Measurements from ENCODE around the gene DLEC1.
A peak's percentile ranks its signal among the peaks of the same experiment; 100 is the strongest.

DLEC1 gene

DNA sequence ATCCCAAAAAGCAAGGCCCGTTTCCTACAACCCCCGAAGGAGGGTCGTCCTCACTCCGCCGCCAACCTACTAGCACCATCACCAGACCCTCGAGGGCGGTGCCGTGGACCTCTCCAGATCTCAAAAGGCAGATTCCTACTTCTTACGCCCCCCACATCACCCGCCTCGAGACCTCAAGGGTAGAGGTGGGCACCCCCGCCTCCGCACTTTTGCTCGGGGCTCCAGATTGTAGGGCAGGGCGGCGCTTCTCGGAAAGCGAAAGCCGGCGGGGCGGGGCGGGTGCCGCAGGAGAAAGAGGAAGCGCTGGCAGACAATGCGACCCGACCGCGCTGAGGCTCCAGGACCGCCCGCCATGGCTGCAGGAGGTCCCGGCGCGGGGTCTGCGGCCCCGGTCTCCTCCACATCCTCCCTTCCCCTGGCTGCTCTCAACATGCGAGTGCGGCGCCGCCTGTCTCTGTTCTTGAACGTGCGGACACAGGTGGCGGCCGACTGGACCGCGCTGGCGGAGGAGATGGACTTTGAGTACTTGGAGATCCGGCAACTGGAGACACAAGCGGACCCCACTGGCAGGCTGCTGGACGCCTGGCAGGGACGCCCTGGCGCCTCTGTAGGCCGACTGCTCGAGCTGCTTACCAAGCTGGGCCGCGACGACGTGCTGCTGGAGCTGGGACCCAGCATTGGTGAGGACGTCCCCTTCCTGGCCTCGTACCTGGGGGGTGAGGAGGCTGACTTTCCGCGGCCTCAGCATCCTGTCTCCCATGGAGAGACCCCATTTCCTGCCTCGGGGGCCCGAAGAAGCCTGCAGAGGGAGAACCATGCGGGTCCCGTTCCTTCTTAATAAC, 99.6 kb downstream of the DLEC1 start, which contains the start of gene MYD88:
MYD88 (plus strand) TSS at position 313 of the 842 bp plus-strand sequence; CDS start at position 353, 40 bp downstream.
- H3K36me3 Mint-ChIP-seq (ENCODE audit: low read depth), result peaks cover 28% of the 10 kb centered on the region
- ATAC-seq, result peak; percentile 60
- peak within 1 kb of the TSS; percentile 97 for H3K27ac Mint-ChIP-seq
- peaks cover 57% of the 10 kb centered on the region for H3K4me1 Mint-ChIP-seq
- no peaks in the 10 kb centered on the region for H3K9me3 Mint-ChIP-seq
- no peaks in the 10 kb centered on the region for H3K27me3 Mint-ChIP-seq
- peak; percentile 90 for DNase-seq
- peak within 1 kb of the TSS; percentile 94 for H3K4me3 Mint-ChIP-seq

DNA sequence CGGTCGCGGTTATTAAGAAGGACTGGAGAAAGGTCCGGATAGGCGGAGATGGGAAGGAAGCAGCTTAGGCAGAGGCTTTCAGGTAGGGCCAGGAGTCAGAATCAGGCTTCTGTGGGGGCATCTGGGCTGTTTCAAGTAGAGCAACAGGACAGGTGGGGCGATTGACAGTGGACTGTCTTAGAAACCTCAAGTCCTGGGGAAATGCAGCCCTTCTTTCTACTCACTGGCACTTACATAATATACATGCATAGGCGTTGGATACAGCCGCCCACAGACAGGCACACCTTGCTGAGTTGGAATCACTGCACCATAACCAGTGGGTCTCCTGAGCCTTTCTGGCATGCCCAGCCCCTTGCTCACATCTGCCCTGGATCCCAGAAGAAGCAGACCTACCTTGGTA, 100.2 kb downstream of the DLEC1 start:
- H3K27me3 Mint-ChIP-seq, result no peaks in the 10 kb centered on the region
- DNase-seq, result no peak
- peaks cover 26% of the 10 kb centered on the region for H3K36me3 Mint-ChIP-seq (ENCODE audit: low read depth)
- no peaks in the 10 kb centered on the region for H3K9me3 Mint-ChIP-seq
- ATAC-seq, result no peak
- peak overlapping the region; percentile 94 for H3K4me3 Mint-ChIP-seq
- H3K4me1 Mint-ChIP-seq, result peaks cover 61% of the 10 kb centered on the region
- peak overlapping the region; percentile 97 for H3K27ac Mint-ChIP-seq

DNA sequence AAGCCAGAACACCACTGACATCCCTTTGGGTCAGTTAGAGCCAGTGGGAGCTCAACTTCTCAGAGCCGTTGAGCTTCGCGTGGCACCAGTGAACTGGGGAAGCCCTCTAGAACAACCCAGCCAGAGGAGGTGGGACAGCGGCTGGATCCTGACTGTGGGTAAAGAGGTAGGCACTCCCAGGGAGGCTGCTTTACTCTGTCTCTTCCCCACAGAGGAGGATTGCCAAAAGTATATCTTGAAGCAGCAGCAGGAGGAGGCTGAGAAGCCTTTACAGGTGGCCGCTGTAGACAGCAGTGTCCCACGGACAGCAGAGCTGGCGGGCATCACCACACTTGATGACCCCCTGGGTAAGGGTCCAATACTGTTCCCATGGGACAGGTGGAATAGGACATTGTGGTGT, 100.6 kb downstream of the DLEC1 start:
- peak overlapping the region; percentile 97 for H3K27ac Mint-ChIP-seq

DNA sequence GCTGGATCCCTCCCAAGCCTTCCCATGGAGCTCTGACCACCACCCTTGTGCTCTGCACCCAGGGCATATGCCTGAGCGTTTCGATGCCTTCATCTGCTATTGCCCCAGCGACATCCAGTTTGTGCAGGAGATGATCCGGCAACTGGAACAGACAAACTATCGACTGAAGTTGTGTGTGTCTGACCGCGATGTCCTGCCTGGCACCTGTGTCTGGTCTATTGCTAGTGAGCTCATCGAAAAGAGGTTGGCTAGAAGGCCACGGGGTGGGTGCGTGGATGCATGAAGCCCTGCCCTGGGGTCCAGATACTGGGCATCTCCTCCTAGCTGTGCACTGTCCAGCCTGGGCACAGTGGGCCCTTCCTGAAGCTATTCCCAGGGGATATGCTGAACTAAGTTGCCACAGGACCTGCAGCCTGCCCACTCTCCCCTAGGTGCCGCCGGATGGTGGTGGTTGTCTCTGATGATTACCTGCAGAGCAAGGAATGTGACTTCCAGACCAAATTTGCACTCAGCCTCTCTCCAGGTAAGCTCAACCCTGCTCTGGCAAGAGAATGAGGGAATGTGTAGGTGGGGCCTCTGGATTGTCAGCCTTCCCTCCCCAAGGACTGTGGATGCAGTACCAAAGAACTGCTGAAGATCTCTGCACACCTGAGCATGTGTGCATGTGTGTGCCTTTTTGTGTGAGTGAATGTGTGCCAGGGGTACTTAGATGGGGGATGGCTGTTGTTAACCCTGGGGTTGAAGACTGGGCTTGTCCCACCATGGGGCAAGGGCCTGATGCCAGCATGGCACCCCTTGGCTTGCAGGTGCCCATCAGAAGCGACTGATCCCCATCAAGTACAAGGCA, 101.5 kb downstream of the DLEC1 start:
- H3K27me3 Mint-ChIP-seq, result no peaks in the 10 kb centered on the region
- no peaks in the 10 kb centered on the region for H3K9me3 Mint-ChIP-seq
- ATAC-seq (no peak), DNase-seq (peak; percentile 4)
- peak overlapping the region; percentile 8 for H3K4me3 Mint-ChIP-seq
- peaks cover 20% of the 10 kb centered on the region for H3K36me3 Mint-ChIP-seq (ENCODE audit: low read depth)
- peaks cover 51% of the 10 kb centered on the region for H3K4me1 Mint-ChIP-seq
- no peak overlapping the region for H3K27ac Mint-ChIP-seq

More for the DNA sequence above, 100.6 kb downstream of the DLEC1 start:
- peak overlapping the region; percentile 94 for H3K4me3 Mint-ChIP-seq
- no peaks in the 10 kb centered on the region for H3K27me3 Mint-ChIP-seq
- DNase-seq (peak; percentile 2), ATAC-seq (no peak)
- H3K9me3 Mint-ChIP-seq, result no peaks in the 10 kb centered on the region
- H3K36me3 Mint-ChIP-seq (ENCODE audit: low read depth), result peaks cover 25% of the 10 kb centered on the region
- peaks cover 58% of the 10 kb centered on the region for H3K4me1 Mint-ChIP-seq

DNA sequence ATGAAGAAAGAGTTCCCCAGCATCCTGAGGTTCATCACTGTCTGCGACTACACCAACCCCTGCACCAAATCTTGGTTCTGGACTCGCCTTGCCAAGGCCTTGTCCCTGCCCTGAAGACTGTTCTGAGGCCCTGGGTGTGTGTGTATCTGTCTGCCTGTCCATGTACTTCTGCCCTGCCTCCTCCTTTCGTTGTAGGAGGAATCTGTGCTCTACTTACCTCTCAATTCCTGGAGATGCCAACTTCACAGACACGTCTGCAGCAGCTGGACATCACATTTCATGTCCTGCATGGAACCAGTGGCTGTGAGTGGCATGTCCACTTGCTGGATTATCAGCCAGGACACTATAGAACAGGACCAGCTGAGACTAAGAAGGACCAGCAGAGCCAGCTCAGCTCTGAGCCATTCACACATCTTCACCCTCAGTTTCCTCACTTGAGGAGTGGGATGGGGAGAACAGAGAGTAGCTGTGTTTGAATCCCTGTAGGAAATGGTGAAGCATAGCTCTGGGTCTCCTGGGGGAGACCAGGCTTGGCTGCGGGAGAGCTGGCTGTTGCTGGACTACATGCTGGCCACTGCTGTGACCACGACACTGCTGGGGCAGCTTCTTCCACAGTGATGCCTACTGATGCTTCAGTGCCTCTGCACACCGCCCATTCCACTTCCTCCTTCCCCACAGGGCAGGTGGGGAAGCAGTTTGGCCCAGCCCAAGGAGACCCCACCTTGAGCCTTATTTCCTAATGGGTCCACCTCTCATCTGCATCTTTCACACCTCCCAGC, 102.4 kb downstream of the DLEC1 start:
- Mint-ChIP-seq H3K4me1 (peaks cover 43% of the 10 kb centered on the region), H3K9me3 (peaks cover 3% of the 10 kb centered on the region), H3K36me3 (ENCODE audit: low read depth) (peaks cover 17% of the 10 kb centered on the region), H3K4me3 (no peak overlapping the region), H3K27ac (no peak overlapping the region), H3K27me3 (no peaks in the 10 kb centered on the region)
- DNase-seq, result no peak
- ATAC-seq, result no peak

DNA sequence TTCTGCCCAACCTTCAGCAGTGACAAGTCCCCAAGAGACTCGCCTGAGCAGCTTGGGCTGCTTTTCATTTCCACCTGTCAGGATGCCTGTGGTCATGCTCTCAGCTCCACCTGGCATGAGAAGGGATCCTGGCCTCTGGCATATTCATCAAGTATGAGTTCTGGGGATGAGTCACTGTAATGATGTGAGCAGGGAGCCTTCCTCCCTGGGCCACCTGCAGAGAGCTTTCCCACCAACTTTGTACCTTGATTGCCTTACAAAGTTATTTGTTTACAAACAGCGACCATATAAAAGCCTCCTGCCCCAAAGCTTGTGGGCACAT, 102.9 kb downstream of the DLEC1 start:
- Mint-ChIP-seq H3K4me1 (peaks cover 43% of the 10 kb centered on the region), H3K27ac (no peak overlapping the region), H3K27me3 (no peaks in the 10 kb centered on the region), H3K9me3 (peaks cover 9% of the 10 kb centered on the region), H3K36me3 (ENCODE audit: low read depth) (peaks cover 17% of the 10 kb centered on the region), H3K4me3 (no peak overlapping the region)
- ATAC-seq (no peak), DNase-seq (no peak)

DNA sequence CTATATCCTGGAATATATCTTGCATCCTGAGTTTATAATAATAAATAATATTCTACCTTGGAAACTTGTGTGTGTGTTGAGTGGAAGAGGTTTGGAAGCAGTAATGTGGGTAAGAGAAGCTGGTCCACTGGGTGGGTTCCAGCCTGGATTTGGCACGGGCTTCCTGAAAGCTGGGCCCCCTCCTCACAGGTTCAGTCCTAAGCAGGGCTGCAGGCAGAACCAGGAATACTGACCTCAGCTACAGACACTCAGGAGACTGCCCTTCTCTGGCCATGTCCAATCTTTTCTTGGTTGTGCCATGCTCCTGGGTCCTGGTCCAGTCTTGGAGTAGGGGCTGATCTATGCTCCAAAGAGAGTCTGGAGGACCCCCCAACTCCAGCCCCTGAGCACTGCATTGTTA, 104.0 kb downstream of the DLEC1 start:
- DNase-seq (peak; percentile 1), ATAC-seq (no peak)
- Mint-ChIP-seq H3K4me1 (peaks cover 38% of the 10 kb centered on the region), H3K36me3 (ENCODE audit: low read depth) (peaks cover 17% of the 10 kb centered on the region), H3K27me3 (no peaks in the 10 kb centered on the region), H3K4me3 (no peak overlapping the region), H3K27ac (no peak overlapping the region), H3K9me3 (peaks cover 19% of the 10 kb centered on the region)

DNA sequence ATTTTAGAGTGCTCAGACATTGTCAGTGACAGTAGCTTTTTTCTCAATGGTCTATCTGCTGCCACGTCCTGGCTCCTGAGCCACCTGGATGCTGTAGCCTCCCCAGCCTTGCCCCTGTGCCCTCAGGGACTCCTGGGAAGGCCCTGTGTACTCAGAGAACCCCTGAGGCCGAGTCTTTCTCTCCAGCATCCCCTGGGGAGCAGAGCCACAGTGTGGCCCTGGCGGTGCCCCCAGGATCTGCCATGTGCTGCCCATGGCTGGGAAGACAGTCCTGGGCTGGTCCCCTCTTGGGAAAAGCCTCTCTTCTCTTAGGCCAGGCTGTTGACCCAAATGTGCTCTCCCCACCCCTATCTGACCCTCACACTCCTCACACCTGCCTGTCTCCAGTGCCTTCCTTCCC, 104.5 kb downstream of the DLEC1 start:
- no peak overlapping the region for H3K4me3 Mint-ChIP-seq
- peaks cover 19% of the 10 kb centered on the region for H3K9me3 Mint-ChIP-seq
- no peak overlapping the region for H3K27ac Mint-ChIP-seq
- H3K4me1 Mint-ChIP-seq, result peaks cover 38% of the 10 kb centered on the region
- ATAC-seq (no peak), DNase-seq (no peak)
- H3K36me3 Mint-ChIP-seq (ENCODE audit: low read depth), result peaks cover 17% of the 10 kb centered on the region
- no peaks in the 10 kb centered on the region for H3K27me3 Mint-ChIP-seq

DNA sequence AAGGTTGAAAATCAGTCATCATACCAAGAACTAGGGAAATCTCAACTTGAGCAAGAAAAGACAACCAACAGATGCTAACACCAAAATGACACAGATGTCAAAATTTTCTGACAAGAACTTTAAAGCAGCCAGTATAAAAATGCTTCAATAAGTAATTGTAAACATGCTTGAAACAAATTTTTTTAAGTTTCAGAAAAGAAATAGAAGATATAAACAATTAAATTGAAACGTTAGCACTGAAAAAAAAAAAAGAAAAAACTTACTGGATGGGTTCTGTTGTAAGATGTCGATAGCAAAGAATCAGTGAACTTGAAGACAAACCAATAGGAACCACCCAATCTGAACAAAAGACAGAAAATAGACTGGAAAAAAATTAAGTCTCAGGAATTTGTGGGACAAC, 107.5 kb downstream of the DLEC1 start:
- peaks cover 39% of the 10 kb centered on the region for H3K4me1 Mint-ChIP-seq
- no peak overlapping the region for H3K27ac Mint-ChIP-seq
- peaks cover 19% of the 10 kb centered on the region for H3K9me3 Mint-ChIP-seq
- peaks cover 7% of the 10 kb centered on the region for H3K36me3 Mint-ChIP-seq (ENCODE audit: low read depth)
- ATAC-seq (no peak), DNase-seq (no peak)
- no peak overlapping the region for H3K4me3 Mint-ChIP-seq
- no peaks in the 10 kb centered on the region for H3K27me3 Mint-ChIP-seq

DNA sequence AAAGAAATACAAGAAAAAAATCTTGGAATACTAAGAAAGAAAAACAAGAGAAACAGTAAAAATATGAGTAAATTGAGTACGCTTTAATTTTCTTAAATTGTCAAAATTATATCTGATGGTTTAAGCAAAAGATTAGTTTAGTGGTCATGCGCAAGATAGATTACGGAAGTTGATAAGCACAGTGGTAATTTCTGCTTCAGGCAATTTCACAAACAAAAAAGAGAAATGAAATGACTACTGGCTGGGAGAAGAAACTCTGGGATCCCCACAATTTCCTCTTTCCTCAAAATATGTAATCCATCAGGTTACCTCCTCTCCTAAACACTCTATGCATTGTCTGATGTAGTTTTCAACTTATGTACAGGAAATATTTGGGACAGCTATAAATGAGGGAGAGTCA, 108.4 kb downstream of the DLEC1 start:
- Mint-ChIP-seq H3K27me3 (no peaks in the 10 kb centered on the region), H3K27ac (no peak overlapping the region), H3K36me3 (ENCODE audit: low read depth) (no peaks in the 10 kb centered on the region), H3K9me3 (peaks cover 19% of the 10 kb centered on the region), H3K4me3 (no peak overlapping the region), H3K4me1 (peaks cover 44% of the 10 kb centered on the region)
- ATAC-seq (no peak), DNase-seq (no peak)

DNA sequence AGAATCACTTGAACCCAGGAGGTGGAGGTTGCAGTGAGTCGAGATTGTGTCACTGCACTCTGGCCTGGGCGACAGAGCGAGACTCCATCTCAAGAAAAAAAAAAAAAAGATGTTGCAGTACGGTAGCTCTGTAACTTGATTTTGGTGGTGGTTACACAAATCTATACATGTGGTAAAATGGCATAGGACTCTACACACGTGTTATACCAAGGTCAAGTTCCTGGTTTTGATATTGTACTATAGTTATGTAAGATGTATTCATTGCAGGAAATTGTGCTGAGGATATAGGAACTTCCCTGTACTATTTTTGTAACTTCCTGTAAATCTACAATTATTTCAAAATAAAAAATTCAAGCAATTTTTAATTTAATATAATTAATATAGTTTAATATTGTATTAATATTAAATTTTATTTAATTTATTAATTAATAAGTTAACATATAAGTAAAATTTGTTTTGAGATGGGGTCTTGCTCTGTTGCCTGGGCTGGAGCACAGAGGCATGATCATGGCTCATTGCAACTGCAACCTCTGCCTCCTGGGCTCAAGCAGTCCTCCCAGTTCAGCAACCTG, 109.4 kb downstream of the DLEC1 start:
- Mint-ChIP-seq H3K4me1 (peaks cover 53% of the 10 kb centered on the region), H3K4me3 (no peak overlapping the region), H3K9me3 (peaks cover 19% of the 10 kb centered on the region), H3K27me3 (no peaks in the 10 kb centered on the region), H3K36me3 (ENCODE audit: low read depth) (no peaks in the 10 kb centered on the region), H3K27ac (no peak overlapping the region)
- DNase-seq (no peak), ATAC-seq (no peak)

DNA sequence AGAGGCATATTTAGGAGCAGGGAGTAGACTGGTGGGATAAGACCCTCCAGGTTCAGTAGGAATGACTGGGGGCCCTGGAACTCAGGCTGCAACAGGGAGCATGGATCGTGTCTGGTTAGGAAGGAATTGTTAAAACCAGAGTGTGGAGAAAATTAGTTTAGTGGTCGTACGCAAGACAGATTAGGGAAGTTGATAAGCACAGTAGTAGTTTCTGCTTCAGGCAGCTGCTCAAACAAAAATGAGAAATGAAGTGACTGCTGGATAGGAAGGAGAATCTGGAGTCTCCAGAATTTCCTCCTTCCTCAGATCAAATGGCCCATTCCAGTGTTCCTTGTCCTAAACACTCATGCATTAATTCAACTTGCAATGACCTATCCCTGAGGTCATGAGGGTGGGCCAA, 110.7 kb downstream of the DLEC1 start:
- H3K36me3 Mint-ChIP-seq (ENCODE audit: low read depth), result no peaks in the 10 kb centered on the region
- no peak overlapping the region for H3K27ac Mint-ChIP-seq
- no peak overlapping the region for H3K4me3 Mint-ChIP-seq
- DNase-seq (no peak), ATAC-seq (no peak)
- H3K27me3 Mint-ChIP-seq, result no peaks in the 10 kb centered on the region
- peaks cover 61% of the 10 kb centered on the region for H3K4me1 Mint-ChIP-seq
- peaks cover 19% of the 10 kb centered on the region for H3K9me3 Mint-ChIP-seq

DNA sequence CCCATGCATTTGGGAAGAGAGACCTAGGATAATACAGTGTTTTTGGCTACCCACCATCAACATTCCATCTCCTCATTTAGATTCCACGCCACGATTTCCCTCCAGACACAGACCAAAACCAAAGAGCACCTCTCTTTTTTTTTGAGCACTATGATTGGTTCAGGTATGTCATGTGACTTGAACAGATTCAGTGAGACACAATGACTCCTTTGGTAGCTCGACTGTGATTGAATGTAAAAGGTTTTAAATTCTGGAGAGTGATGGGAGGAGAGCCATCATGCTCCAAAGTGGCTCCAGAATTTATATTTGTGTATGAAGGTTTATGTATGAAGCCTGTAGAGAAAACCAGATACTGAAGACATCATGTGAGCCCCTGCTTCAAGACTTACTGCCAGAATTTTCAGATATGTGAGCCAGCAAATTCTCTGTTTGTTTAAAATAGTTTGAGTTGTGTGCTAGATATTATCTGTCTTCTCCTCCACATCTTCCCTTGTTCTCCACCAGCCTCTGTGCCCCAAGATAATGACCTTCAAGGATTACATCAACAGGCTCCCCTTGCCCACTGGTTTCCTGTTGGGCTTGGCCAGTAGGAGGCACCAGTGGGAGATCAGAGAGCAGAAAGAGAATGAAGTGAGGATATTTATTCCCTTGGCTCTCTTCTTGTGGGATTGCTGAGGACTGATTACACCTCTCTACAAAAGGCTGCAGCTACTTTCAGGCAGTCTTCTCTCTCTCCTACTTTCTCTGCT, 111.9 kb downstream of the DLEC1 start:
- ATAC-seq (no peak), DNase-seq (no peak)
- Mint-ChIP-seq H3K4me1 (peaks cover 69% of the 10 kb centered on the region), H3K27me3 (no peaks in the 10 kb centered on the region), H3K4me3 (no peak overlapping the region), H3K9me3 (peaks cover 19% of the 10 kb centered on the region), H3K36me3 (ENCODE audit: low read depth) (no peaks in the 10 kb centered on the region), H3K27ac (peak overlapping the region; percentile 4)

Measured in activated naive CD8-positive, alpha-beta T cell treated with anti-CD3 and anti-CD28 coated beads, Interleukin-2, amount 50 U/mL, for 24 hours (primary cell).